GM18873 (cell line): ENCODE data around the gene GNG12.

Experiments
- ATAC-seq: cut with Tn5 transposase; IDR thresholded peaks from one replicate; pipeline ENCODE4 v1.9.1; 2021; ENCODE audit warnings: mild to moderate bottlenecking, moderate library complexity, moderate number of reproducible peaks; ENCODE audit not compliant: unreplicated experiment, low FRiP score

Gene GNG12

GRCh38 chr1:67715819-67716218 lies 117.4 kb downstream of the GNG12 start:
- no peak for ATAC-seq

GRCh38 chr1:67713057-67713846 lies 120.0 kb downstream of the GNG12 start:
- no peak for ATAC-seq

GRCh38 chr1:67711855-67712212 lies 121.4 kb downstream of the GNG12 start:
- no peak for ATAC-seq

- no peak for ATAC-seq
Observed at GRCh38 chr1:67711158-67711854, 122.0 kb downstream of the GNG12 start.

GRCh38 chr1:67710417-67710816 lies 122.8 kb downstream of the GNG12 start:
- no peak for ATAC-seq

GRCh38 chr1:67708606-67709005 lies 124.7 kb downstream of the GNG12 start:
- no peak for ATAC-seq

GRCh38 chr1:67705735-67706453 lies 127.4 kb downstream of the GNG12 start:
- ATAC-seq: no peak

- no peak for ATAC-seq
Observed at GRCh38 chr1:67704351-67704750, 128.9 kb downstream of the GNG12 start.

- ATAC-seq: no peak
Observed at GRCh38 chr1:67701876-67702275, 131.4 kb downstream of the GNG12 start.

GRCh38 chr1:67700692-67701410 lies 132.4 kb downstream of the GNG12 start:
- no peak for ATAC-seq

GRCh38 chr1:67700220-67700619 lies 133.0 kb downstream of the GNG12 start:
- ATAC-seq: no peak

GRCh38 chr1:67696708-67697107 lies 136.6 kb downstream of the GNG12 start:
- ATAC-seq: no peak

- no peak for ATAC-seq
Observed at GRCh38 chr1:67695963-67696362, 137.3 kb downstream of the GNG12 start.

- ATAC-seq: no peak
Observed at GRCh38 chr1:67691712-67692111, 141.6 kb downstream of the GNG12 start.

GRCh38 chr1:67690411-67690810 lies 142.9 kb downstream of the GNG12 start:
- ATAC-seq: no peak

- no peak for ATAC-seq
Observed at GRCh38 chr1:67690018-67690363, 143.3 kb downstream of the GNG12 start.

- no peak for ATAC-seq
Observed at GRCh38 chr1:67689267-67690017, 143.8 kb downstream of the GNG12 start.

GRCh38 chr1:67688526-67689219 lies 144.6 kb downstream of the GNG12 start:
- no peak for ATAC-seq

GRCh38 chr1:67687649-67688048 lies 145.6 kb downstream of the GNG12 start:
- no peak for ATAC-seq

- no peak for ATAC-seq
Observed at GRCh38 chr1:67687198-67687545, 146.1 kb downstream of the GNG12 start.
